ENCODE measurements around the gene DHRS1.

- TF ChIP-seq CTCF (IDR thresholded peaks at IDR 0.05) (no peak), POLR2AphosphoS5 (IDR thresholded peaks at IDR 0.05) (no peak)
Observed at GRCh38 chr14:24243336-24243836, 56.2 kb downstream of the DHRS1 start.

Data from suprapubic skin (tissue), 3 donors.